BJ (cell line): ENCODE data around the gene NUCB1. TPM values are rescaled to one million over a fixed set of nuclear protein-coding genes. Genes with fewer than 3 reads are reported as not detected.

Source experiments
- CTCF ChIA-PET: fragments of 350-600 bp; formaldehyde crosslinking; extraction: SDS; loops from one replicate; lab custom pipeline; 2021; ENCODE audit warnings: antibody characterized with exemption, inconsistent platforms; lab: Yijun Ruan, JAX
- POLR2A ChIA-PET: fragments of 300-600 bp; sonication (Branson Sonifier 250); formaldehyde crosslinking; extraction: SDS; loops from one replicate; lab custom pipeline; 2021; ENCODE audit warnings: antibody characterized with exemption; lab: Charles Lee
- DNase-seq: peaks from one replicate; pipeline ENCODE4 v3.0.0-alpha.2; 2011; ENCODE audit warnings: low read depth
- H3K27me3 ChIP-seq: 2 replicates; pipeline ENCODE4 v1.6.0; 2011; ENCODE audit warnings: low read length; ENCODE audit not compliant: control insufficient read depth, insufficient read depth
- H3K36me3 ChIP-seq: 2 replicates; pipeline ENCODE4 v1.5.1; 2011; ENCODE audit warnings: low read length; ENCODE audit not compliant: control insufficient read depth, insufficient read depth
- H3K4me3 ChIP-seq: 2 replicates; pipeline ENCODE4 v1.5.1; 2011; ENCODE audit warnings: low read depth, mild to moderate bottlenecking, control low read depth, low read length
- CTCF ChIP-seq: IDR thresholded peaks from 2 replicates; pipeline ENCODE4 v1.5.1; 2011; ENCODE audit warnings: low read depth, mild to moderate bottlenecking, control low read depth, inconsistent platforms, low read length, moderate library complexity; ENCODE audit not compliant: insufficient read depth
- polyA plus RNA-seq: library from polyadenylated mRNA; depleted of rRNA; stranded (reverse); fragments of >200 nt; gene quantifications from 2 replicates; pipeline ENCODE4 v1.2.3, GENCODE V29; 2011

Gene NUCB1
- polyA plus RNA-seq, 1 experiment: 305 TPM

GRCh38 chr19:48945817-48946216 is 45.7 kb downstream of the NUCB1 start:
- Histone ChIP-seq H3K27me3 (no peaks in the 10 kb centered on the region; the same call in 1 of the 2 replicates), H3K4me3 (no peak overlapping the region), H3K36me3 (no peaks in the 10 kb centered on the region)
- DNase-seq: no peak
- POLR2A ChIA-PET: no interaction called here
- CTCF ChIA-PET: no interaction called here
- TF ChIP-seq CTCF: no peak

GRCh38 chr19:48946463-48947257 is 46.5 kb downstream of the NUCB1 start:
- H3K27me3 ChIP-seq: no peaks in the 10 kb centered on the region; the same call in 1 of the 2 replicates
- CTCF ChIA-PET: no interaction called here
- POLR2A ChIA-PET: no interaction called here
- no peak for TF ChIP-seq CTCF
- H3K4me3 ChIP-seq: no peak overlapping the region
- no peak for DNase-seq
- no peaks in the 10 kb centered on the region for H3K36me3 ChIP-seq

GRCh38 chr19:48947258-48947542 is 47.1 kb downstream of the NUCB1 start:
- Histone ChIP-seq H3K27me3 (no peaks in the 10 kb centered on the region; the same call in 1 of the 2 replicates), H3K4me3 (no peak overlapping the region), H3K36me3 (no peaks in the 10 kb centered on the region)
- DNase-seq: no peak
- no peak for TF ChIP-seq CTCF
- POLR2A ChIA-PET: no interaction called here
- CTCF ChIA-PET: no interaction called here

GRCh38 chr19:48950159-48950558 is 50.0 kb downstream of the NUCB1 start:
- H3K36me3 ChIP-seq: no peaks in the 10 kb centered on the region

More at GRCh38 chr19:48950159-48950558, 50.0 kb downstream of the NUCB1 start:
- TF ChIP-seq CTCF: no peak
- ChIA-PET CTCF (interaction anchor here (0.6 to 1.0 kb wide), 2 partner anchors 9 to 17 kb away, joined by 5 to 6 read pairs; partner anchors contain the start of gene DHDH), POLR2A (no interaction called here)
- no peak overlapping the region for H3K4me3 ChIP-seq
- DNase-seq: no peak
- H3K27me3 ChIP-seq: no peaks in the 10 kb centered on the region; the same call in 1 of the 2 replicates
